ENCODE data around the gene PAX7. TPM values are rescaled to one million over a fixed set of nuclear protein-coding genes. Genes with fewer than 3 reads are reported as not detected.

PAX7 gene
- total RNA-seq, 2 donors from 2014 or later = not detected

DNA sequence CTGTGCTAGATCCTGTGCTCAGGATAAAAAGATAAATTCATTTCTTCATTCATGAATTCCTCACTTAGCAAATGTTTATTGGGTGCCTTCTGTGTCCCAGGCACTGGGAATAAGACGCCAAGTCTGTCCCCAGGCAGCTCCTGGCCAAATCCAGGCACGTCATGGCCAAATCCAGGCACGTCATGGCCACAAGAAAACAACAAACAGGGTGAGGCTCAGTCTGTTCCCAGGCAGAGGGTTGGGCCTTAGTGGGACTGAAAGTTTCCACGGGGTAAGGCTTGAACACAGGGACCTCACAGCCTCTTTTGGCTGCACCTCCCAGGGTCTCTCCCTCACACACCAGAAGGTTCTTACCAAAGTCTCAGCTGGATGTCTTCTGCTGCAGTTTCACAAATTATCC lies 95.7 kb downstream of the PAX7 start:
- no peaks in the 10 kb centered on the region for H3K9me3 ChIP-seq
- TF ChIP-seq, protein P1, sequence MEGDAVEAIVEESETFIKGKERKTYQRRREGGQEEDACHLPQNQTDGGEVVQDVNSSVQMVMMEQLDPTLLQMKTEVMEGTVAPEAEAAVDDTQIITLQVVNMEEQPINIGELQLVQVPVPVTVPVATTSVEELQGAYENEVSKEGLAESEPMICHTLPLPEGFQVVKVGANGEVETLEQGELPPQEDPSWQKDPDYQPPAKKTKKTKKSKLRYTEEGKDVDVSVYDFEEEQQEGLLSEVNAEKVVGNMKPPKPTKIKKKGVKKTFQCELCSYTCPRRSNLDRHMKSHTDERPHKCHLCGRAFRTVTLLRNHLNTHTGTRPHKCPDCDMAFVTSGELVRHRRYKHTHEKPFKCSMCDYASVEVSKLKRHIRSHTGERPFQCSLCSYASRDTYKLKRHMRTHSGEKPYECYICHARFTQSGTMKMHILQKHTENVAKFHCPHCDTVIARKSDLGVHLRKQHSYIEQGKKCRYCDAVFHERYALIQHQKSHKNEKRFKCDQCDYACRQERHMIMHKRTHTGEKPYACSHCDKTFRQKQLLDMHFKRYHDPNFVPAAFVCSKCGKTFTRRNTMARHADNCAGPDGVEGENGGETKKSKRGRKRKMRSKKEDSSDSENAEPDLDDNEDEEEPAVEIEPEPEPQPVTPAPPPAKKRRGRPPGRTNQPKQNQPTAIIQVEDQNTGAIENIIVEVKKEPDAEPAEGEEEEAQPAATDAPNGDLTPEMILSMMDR (IDR thresholded peaks at IDR 0.05) = no peak
- no peak for ATAC-seq (ENCODE audit: insufficient number of reproducible peaks, low FRiP score, low read depth)
- H3K4me1 ChIP-seq (ENCODE audit: control insufficient read depth in 1 of 2, low read depth in 2 of 2) = no peaks in the 10 kb centered on the region
- no peak overlapping the region for H3K4me3 ChIP-seq
- H3K27ac ChIP-seq = no peak overlapping the region
- H3K27me3 ChIP-seq (replicated peaks; ENCODE audit: insufficient read depth) = no peaks in the 10 kb centered on the region
- DNase-seq (ENCODE audit: low spot score) = no peak
- no peaks in the 10 kb centered on the region for H3K36me3 ChIP-seq

DNA sequence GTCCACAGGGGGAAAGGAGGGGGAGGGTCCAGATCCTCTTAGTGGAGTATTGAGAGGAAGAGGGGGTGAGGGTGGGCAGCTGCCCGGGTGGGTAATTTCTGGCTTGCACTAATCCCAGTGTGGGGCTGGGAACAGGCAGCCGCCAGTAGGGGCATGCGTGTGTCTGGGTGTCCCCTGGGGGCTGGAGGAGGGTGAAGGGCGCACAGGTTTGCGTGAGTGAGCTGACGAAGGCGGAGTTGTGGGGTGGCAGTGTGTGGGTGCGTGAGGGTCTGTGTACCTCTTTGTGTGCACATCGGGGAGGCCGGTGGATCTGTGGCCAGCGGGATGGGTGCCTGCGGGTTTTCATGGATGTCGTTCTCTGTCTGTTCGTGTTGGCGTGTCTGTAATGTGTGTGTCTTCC lies 97.3 kb downstream of the PAX7 start:
- no peak overlapping the region for H3K27ac ChIP-seq
- H3K4me3 ChIP-seq = no peak overlapping the region
- no peaks in the 10 kb centered on the region for H3K36me3 ChIP-seq
- DNase-seq (ENCODE audit: low spot score) (no peak), ATAC-seq (ENCODE audit: insufficient number of reproducible peaks, low FRiP score, low read depth) (no peak)
- no peaks in the 10 kb centered on the region for H3K4me1 ChIP-seq (ENCODE audit: control insufficient read depth in 1 of 2, low read depth in 2 of 2)
- H3K9me3 ChIP-seq = no peaks in the 10 kb centered on the region
- H3K27me3 ChIP-seq (replicated peaks; ENCODE audit: insufficient read depth) = no peaks in the 10 kb centered on the region
- TF ChIP-seq, protein P1 (IDR thresholded peaks at IDR 0.05) = no peak

DNA sequence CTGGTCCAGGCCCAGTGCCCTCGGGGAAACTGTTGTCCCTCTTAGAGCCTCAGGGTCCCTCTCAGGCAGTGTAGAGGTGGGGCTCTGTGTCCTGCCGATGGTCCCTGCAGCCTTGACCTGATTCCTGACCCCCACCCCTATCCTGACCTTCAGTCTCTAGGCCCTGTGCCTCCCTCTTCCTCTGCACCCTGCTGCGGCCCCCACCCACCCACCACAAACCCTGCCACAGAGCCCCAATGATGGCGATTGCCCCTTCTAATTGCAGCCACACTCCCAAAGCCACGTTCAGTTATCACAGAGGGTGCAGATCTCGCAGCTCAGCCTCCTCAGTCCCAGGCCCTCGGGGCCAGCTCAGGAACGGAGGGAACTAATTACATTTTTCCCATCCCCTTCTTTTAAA lies 99.7 kb downstream of the PAX7 start:
- H3K4me1 ChIP-seq (ENCODE audit: control insufficient read depth in 1 of 2, low read depth in 2 of 2) = no peaks in the 10 kb centered on the region
- no peaks in the 10 kb centered on the region for H3K27me3 ChIP-seq (replicated peaks; ENCODE audit: insufficient read depth)
- no peak overlapping the region for H3K27ac ChIP-seq
- no peak for DNase-seq (ENCODE audit: low spot score)
- H3K4me3 ChIP-seq = no peak overlapping the region
- no peaks in the 10 kb centered on the region for H3K9me3 ChIP-seq
- no peak for ATAC-seq (ENCODE audit: insufficient number of reproducible peaks, low FRiP score, low read depth)
- H3K36me3 ChIP-seq = no peaks in the 10 kb centered on the region
- TF ChIP-seq, protein P1 (IDR thresholded peaks at IDR 0.05) = no peak

DNA sequence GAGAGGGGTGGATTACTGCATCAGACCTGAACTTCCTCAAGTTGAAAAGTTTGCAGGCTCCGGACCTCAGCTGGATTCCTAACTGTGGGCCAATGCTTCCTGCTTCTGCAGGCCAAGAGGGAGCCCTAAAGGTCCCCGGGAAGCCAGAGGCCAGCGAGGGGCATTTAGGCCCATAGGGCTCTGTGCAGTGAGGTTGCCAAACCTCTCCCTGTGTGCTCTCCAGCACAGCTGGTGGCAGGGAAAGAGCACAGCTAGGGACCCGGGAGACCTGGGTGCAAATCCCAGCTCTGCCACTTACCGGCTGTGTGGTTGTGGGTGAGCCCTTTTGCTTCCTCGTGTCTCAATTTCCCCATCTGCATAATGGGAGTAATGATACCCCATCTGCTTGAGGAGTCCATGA lies 100.5 kb downstream of the PAX7 start:
- Histone ChIP-seq H3K36me3 (no peaks in the 10 kb centered on the region), H3K9me3 (no peaks in the 10 kb centered on the region), H3K4me1 (ENCODE audit: control insufficient read depth in 1 of 2, low read depth in 2 of 2) (no peaks in the 10 kb centered on the region), H3K27ac (no peak overlapping the region), H3K27me3 (replicated peaks; ENCODE audit: insufficient read depth) (no peaks in the 10 kb centered on the region), H3K4me3 (no peak overlapping the region)
- no peak for DNase-seq (ENCODE audit: low spot score)
- TF ChIP-seq, protein P1 (IDR thresholded peaks at IDR 0.05) = no peak
- ATAC-seq (ENCODE audit: insufficient number of reproducible peaks, low FRiP score, low read depth) = no peak

DNA sequence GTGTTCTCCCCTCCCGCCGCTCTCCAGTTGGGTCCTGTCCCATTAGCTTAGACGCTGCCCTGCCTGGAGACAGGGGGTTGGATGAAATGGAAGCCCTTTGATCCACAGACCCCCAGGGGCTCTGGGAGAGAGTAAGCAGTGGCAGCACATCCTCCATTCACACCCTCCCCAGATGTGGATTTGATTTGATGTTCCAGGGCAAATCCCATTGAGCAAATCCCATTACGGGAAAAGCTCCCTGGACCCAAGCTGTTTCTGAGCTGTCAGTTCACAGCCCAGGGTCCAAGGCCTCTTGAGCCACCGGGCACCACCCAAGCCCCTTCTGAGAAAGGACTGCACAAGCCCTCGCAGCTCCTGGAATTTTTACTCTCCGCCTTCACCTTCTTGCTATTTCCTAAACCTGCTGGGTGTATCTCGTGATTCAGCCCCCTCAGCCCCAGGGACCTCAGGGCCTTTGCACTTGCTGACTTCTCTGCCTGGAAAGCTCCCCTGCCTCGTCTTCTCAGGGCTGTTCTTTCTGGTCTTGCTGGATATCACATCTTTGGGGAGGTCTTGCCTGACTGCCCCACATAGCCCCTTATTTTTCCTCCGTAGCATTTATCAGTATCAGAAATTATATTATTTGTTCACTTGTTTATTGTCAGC lies 101.1 kb downstream of the PAX7 start:
- Histone ChIP-seq H3K36me3 (no peaks in the 10 kb centered on the region), H3K4me3 (no peak overlapping the region), H3K27me3 (replicated peaks; ENCODE audit: insufficient read depth) (no peaks in the 10 kb centered on the region), H3K27ac (no peak overlapping the region), H3K4me1 (ENCODE audit: control insufficient read depth in 1 of 2, low read depth in 2 of 2) (no peaks in the 10 kb centered on the region), H3K9me3 (no peaks in the 10 kb centered on the region)
- TF ChIP-seq, protein P1 (IDR thresholded peaks at IDR 0.05) = no peak
- ATAC-seq (ENCODE audit: insufficient number of reproducible peaks, low FRiP score, low read depth) (no peak), DNase-seq (ENCODE audit: low spot score) (no peak)
